Activated CD8-positive, alpha-beta T cell treated with anti-CD3 and anti-CD28 coated beads for 36 hours (primary cell): ENCODE data around the gene SLC44A2. TPM values are rescaled to one million over a fixed set of nuclear protein-coding genes. Genes with fewer than 3 reads are reported as not detected.

Experiments
- ATAC-seq: fragments of 200-7000 bp; cut with Tn5 transposase; one replicate; pipeline ENCODE4 v1.10.0; 2021; ENCODE audit warnings: mild to moderate bottlenecking, moderate library complexity
- CTCF ChIA-PET: fragments of 350-600 bp; sonication (Branson Sonifier 250); formaldehyde crosslinking; loops from one replicate; lab custom pipeline; 2021; ENCODE audit warnings: antibody characterized with exemption; lab: Charles Lee
- POLR2A ChIA-PET: fragments of 350-600 bp; sonication (Branson Sonifier 250); formaldehyde crosslinking; loops from one replicate; lab custom pipeline; 2021; ENCODE audit warnings: antibody characterized with exemption; lab: Charles Lee
- DNase-seq: peaks from one replicate; pipeline ENCODE4 v3.0.0-alpha.2; 2020
- H3K27ac Mint-ChIP-seq: one replicate; pipeline ENCODE4 v1.8.0; 2021; ENCODE audit warnings: mild to moderate bottlenecking, mixed read lengths
- H3K27me3 Mint-ChIP-seq: one replicate; pipeline ENCODE4 v1.8.0; 2021; ENCODE audit warnings: mixed read lengths
- H3K36me3 Mint-ChIP-seq: one replicate; pipeline ENCODE4 v1.8.0; 2021; ENCODE audit warnings: low read depth, mixed read lengths
- H3K4me1 Mint-ChIP-seq: one replicate; pipeline ENCODE4 v1.8.0; 2021; ENCODE audit warnings: low read depth, mixed read lengths
- H3K4me3 Mint-ChIP-seq: one replicate; pipeline ENCODE4 v1.8.0; 2021; ENCODE audit warnings: mild to moderate bottlenecking, moderate library complexity, mixed read lengths
- H3K9me3 Mint-ChIP-seq: one replicate; pipeline ENCODE4 v1.8.0; 2021; ENCODE audit warnings: mixed read lengths
- intact Hi-C: fragments of 100-400 bp; cut with micrococcal nuclease; formaldehyde crosslinking; loops from one replicate; pipeline ENCODE4 v1.10.0; 2022
- total RNA-seq, 2 experiments: library from RNA; stranded (reverse); gene quantifications; one replicate each; pipeline ENCODE4 v1.2.3, GENCODE V29; 2021
- TF ChIP-seq, protein P1 (sequence below): fragments of 200-600 bp; IDR thresholded peaks from one replicate; pipeline ENCODE4 v1.8.0; 2022; ENCODE audit warnings: antibody characterized with exemption, mild to moderate bottlenecking

The SLC44A2 gene
- total RNA-seq, 2 experiments from 2014 or later: 66.0 to 71.4 TPM

DNA sequence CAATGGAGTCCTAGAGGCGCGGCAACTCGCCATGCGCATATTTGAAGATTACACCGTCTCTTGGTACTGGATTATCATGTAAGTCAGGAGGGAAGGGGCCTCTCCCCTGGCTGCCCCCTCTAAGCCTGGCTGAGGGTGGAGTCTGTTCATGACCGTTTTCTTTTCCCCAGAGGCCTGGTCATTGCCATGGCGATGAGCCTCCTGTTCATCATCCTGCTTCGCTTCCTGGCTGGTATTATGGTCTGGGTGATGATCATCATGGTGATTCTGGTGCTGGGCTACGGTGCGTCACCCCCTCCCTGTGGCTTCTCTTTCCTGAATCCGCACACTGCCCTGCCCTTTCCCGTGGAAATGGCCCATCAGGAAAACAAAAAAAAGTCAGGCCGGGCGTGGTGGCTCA, 6.5 kb downstream of the SLC44A2 start:
- H3K4me1 Mint-ChIP-seq: no peaks in the 10 kb centered on the region
- ATAC-seq (no peak), DNase-seq (no peak)
- H3K9me3 Mint-ChIP-seq: no peaks in the 10 kb centered on the region
- peaks cover 45% of the 10 kb centered on the region for H3K36me3 Mint-ChIP-seq
- intact Hi-C loops: no loop called here
- CTCF ChIA-PET: no interaction called here
- POLR2A ChIA-PET: no interaction called here
- H3K4me3 Mint-ChIP-seq: no peak overlapping the region
- H3K27ac Mint-ChIP-seq: no peak overlapping the region
- H3K27me3 Mint-ChIP-seq: no peaks in the 10 kb centered on the region
- TF ChIP-seq, protein P1, sequence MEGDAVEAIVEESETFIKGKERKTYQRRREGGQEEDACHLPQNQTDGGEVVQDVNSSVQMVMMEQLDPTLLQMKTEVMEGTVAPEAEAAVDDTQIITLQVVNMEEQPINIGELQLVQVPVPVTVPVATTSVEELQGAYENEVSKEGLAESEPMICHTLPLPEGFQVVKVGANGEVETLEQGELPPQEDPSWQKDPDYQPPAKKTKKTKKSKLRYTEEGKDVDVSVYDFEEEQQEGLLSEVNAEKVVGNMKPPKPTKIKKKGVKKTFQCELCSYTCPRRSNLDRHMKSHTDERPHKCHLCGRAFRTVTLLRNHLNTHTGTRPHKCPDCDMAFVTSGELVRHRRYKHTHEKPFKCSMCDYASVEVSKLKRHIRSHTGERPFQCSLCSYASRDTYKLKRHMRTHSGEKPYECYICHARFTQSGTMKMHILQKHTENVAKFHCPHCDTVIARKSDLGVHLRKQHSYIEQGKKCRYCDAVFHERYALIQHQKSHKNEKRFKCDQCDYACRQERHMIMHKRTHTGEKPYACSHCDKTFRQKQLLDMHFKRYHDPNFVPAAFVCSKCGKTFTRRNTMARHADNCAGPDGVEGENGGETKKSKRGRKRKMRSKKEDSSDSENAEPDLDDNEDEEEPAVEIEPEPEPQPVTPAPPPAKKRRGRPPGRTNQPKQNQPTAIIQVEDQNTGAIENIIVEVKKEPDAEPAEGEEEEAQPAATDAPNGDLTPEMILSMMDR: no peak

DNA sequence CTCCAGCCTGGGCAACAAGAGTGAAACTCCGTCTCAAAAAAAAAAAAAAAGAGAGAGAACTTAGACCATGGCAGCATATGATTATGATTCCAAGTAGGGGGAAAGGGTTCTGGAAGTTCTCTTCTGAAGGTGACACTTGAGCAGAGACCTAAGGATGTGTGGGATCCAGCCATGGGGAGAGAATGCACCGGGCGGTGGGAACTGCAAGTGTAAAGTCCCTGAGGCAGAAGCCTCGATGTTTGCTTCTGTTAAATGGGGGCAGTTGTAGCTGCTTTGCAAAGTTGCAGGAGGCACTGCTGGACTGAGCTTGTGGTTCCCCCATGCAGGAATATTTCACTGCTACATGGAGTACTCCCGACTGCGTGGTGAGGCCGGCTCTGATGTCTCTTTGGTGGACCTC, 9.1 kb downstream of the SLC44A2 start:
- no peak overlapping the region for H3K4me3 Mint-ChIP-seq
- no peak for ATAC-seq
- H3K9me3 Mint-ChIP-seq: no peaks in the 10 kb centered on the region
- ChIA-PET POLR2A (interaction anchor here (1.0 to 1.4 kb wide), 3 partner anchors 11 to 34 kb away, joined by 3 read pairs; no protein-coding TSS in a partner anchor), CTCF (interaction anchor here (0.6 to 2.9 kb wide), 3 partner anchors 10 to 54 kb away, joined by 3 to 16 read pairs (median 4); no protein-coding TSS in a partner anchor)
- TF ChIP-seq, protein P1: no peak
- intact Hi-C loops: no loop called here
- DNase-seq: no peak
- peaks cover 47% of the 10 kb centered on the region for H3K36me3 Mint-ChIP-seq
- H3K27ac Mint-ChIP-seq: no peak overlapping the region
- H3K27me3 Mint-ChIP-seq: no peaks in the 10 kb centered on the region
- peaks cover 8% of the 10 kb centered on the region for H3K4me1 Mint-ChIP-seq

DNA sequence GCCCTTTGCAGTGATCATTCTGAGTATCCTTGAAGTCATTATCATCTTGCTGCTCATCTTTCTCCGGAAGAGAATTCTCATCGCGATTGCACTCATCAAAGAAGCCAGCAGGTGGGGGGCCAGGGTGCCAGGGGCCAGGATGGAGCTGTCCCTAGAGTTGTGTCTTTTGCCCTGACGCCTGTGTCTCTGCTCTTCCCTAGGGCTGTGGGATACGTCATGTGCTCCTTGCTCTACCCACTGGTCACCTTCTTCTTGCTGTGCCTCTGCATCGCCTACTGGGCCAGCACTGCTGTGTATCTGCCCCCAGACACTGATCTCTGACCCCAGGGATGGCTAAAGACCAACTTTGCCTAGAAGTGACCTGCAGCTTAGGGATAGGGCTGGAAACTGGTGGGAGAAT, 9.6 kb downstream of the SLC44A2 start:
- Mint-ChIP-seq H3K27ac (peak overlapping the region; percentile 55), H3K4me3 (no peak overlapping the region), H3K36me3 (peaks cover 48% of the 10 kb centered on the region), H3K27me3 (no peaks in the 10 kb centered on the region), H3K4me1 (peaks cover 8% of the 10 kb centered on the region), H3K9me3 (no peaks in the 10 kb centered on the region)
- DNase-seq: no peak
- CTCF ChIA-PET: interaction anchor here (1.2 to 2.9 kb wide), 3 partner anchors 9 to 54 kb away, joined by 3 to 16 read pairs (median 6); no protein-coding TSS in a partner anchor
- TF ChIP-seq, protein P1: no peak
- intact Hi-C loops: no loop called here
- POLR2A ChIA-PET: interaction anchor here (1.0 to 1.4 kb wide), 3 partner anchors 10 to 33 kb away, joined by 3 read pairs; no protein-coding TSS in a partner anchor
- no peak for ATAC-seq

DNA sequence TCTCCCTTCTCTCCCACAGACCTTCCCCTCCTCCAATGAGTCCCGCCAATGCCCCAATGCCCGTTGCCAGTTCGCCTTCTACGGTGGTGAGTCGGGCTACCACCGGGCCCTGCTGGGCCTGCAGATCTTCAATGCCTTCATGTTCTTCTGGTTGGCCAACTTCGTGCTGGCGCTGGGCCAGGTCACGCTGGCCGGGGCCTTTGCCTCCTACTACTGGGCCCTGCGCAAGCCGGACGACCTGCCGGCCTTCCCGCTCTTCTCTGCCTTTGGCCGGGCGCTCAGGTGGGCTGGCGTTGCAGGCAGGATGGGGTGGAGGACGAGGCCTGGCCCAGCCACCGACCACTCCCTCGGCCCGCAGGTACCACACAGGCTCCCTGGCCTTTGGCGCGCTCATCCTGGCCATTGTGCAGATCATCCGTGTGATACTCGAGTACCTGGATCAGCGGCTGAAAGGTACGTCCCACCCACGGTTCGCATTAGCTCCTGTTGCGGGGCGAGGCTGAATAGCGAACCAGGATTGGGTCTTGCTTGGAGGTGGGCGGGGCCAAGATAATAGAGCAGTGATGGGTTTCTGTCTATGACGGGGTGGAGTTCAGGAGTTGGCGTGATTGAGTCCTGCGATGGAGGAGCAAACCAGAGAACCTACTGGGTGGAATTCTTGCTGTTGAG, 11.1 kb downstream of the SLC44A2 start:
- Mint-ChIP-seq H3K9me3 (no peaks in the 10 kb centered on the region), H3K27me3 (no peaks in the 10 kb centered on the region), H3K4me3 (no peak overlapping the region), H3K36me3 (peaks cover 47% of the 10 kb centered on the region), H3K27ac (peak overlapping the region; percentile 19), H3K4me1 (peaks cover 19% of the 10 kb centered on the region)
- ATAC-seq (no peak), DNase-seq (no peak)
- ChIA-PET POLR2A (no interaction called here), CTCF (no interaction called here)
- TF ChIP-seq, protein P1: no peak
- intact Hi-C loops: no loop called here

GRCh38 chr19:10637894-10638293, 12.5 kb downstream of the SLC44A2 start:
- TF ChIP-seq, protein P1: no peak
- POLR2A ChIA-PET: no interaction called here
- intact Hi-C loops: no loop called here
- ATAC-seq (no peak), DNase-seq (no peak)
- CTCF ChIA-PET: interaction anchor here (1.8 kb wide), 1 partner anchor 56 kb away, joined by 8 read pairs; no protein-coding TSS in a partner anchor
- Mint-ChIP-seq H3K27ac (peak overlapping the region; percentile 64), H3K9me3 (no peaks in the 10 kb centered on the region), H3K4me1 (peaks cover 32% of the 10 kb centered on the region), H3K36me3 (peaks cover 50% of the 10 kb centered on the region), H3K4me3 (no peak overlapping the region), H3K27me3 (no peaks in the 10 kb centered on the region)
